DOHH2 (cell line): ENCODE measurements around the gene MAPK12.

Experiments used
- H3F3A ChIP-seq: fragments of 200-600 bp; sonication (generic), shearing (Covaris generic); 2 replicates; pipeline ENCODE4 v1.6.0; 2016; ENCODE audit warnings: antibody characterized with exemption, mild to moderate bottlenecking; ENCODE audit not compliant: control insufficient read depth, insufficient read depth
- H3K27ac ChIP-seq: fragments of 200-600 bp; sonication (generic); 2 replicates; pipeline ENCODE4 v1.5.1; 2014; ENCODE audit warnings: low read depth, mild to moderate bottlenecking, low read length, moderate library complexity
- H3K27me3 ChIP-seq: fragments of 200-600 bp; sonication (generic); 2 replicates; pipeline ENCODE4 v1.6.1; 2014; ENCODE audit warnings: mild to moderate bottlenecking, low read length, mixed read lengths; ENCODE audit not compliant: control insufficient read depth
- H3K36me3 ChIP-seq: fragments of 200-600 bp; sonication (generic); 2 replicates; pipeline ENCODE4 v1.6.1; 2014; ENCODE audit warnings: mild to moderate bottlenecking, low read length, moderate library complexity, mixed read lengths; ENCODE audit not compliant: control insufficient read depth
- H3K4me1 ChIP-seq: fragments of 200-600 bp; sonication (generic); 2 replicates; pipeline ENCODE4 v1.6.1; 2014; ENCODE audit warnings: mild to moderate bottlenecking, low read length, mixed read lengths; ENCODE audit not compliant: control insufficient read depth
- H3K4me2 ChIP-seq: fragments of 200-600 bp; sonication (generic); 2 replicates; pipeline ENCODE4 v1.6.0; 2014; ENCODE audit warnings: mild to moderate bottlenecking, low read length, moderate library complexity
- H3K4me3 ChIP-seq: fragments of 200-600 bp; sonication (generic); 2 replicates; pipeline ENCODE4 v1.5.1; 2014; ENCODE audit warnings: mild to moderate bottlenecking, low read length, mixed read lengths
- H3K79me2 ChIP-seq: fragments of 200-600 bp; sonication (generic); 2 replicates; pipeline ENCODE4 v1.6.1; 2014; ENCODE audit warnings: mild to moderate bottlenecking, low read length, mixed read lengths; ENCODE audit not compliant: control insufficient read depth
- H3K9me2 ChIP-seq: fragments of 200-600 bp; sonication (generic); replicated peaks from 2 replicates; pipeline ENCODE4 v1.6.1; 2014; ENCODE audit warnings: mild to moderate bottlenecking, low read length, mixed read lengths; ENCODE audit not compliant: control insufficient read depth
- H3K9me3 ChIP-seq: fragments of 200-600 bp; sonication (generic); 2 replicates; pipeline ENCODE4 v1.6.1; 2014; ENCODE audit warnings: antibody characterized with exemption, low read length, mixed read lengths; ENCODE audit not compliant: control insufficient read depth, insufficient read depth
- H4K20me1 ChIP-seq: fragments of 200-600 bp; sonication (generic); 2 replicates; pipeline ENCODE4 v1.6.0; 2014; ENCODE audit warnings: low read depth, mild to moderate bottlenecking, antibody characterized with exemption, low read length, moderate library complexity; ENCODE audit not compliant: control insufficient read depth, insufficient read depth
- EZH2phosphoT487 ChIP-seq: fragments of 200-600 bp; sonication (generic); IDR thresholded peaks from 2 replicates; pipeline ENCODE4 v1.6.1; 2017; ENCODE audit warnings: borderline replicate concordance, mild to moderate bottlenecking, antibody characterized with exemption, low read length, moderate library complexity, mixed read lengths
- TF ChIP-seq, protein P1 (sequence below): fragments of 200-600 bp; sonication (generic); IDR thresholded peaks from one replicate; pipeline ENCODE4 v1.5.1; 2014; ENCODE audit warnings: antibody characterized with exemption, mild to moderate bottlenecking, low read depth, low read length; ENCODE audit not compliant: poor library complexity, severe bottlenecking

The MAPK12 gene

DNA sequence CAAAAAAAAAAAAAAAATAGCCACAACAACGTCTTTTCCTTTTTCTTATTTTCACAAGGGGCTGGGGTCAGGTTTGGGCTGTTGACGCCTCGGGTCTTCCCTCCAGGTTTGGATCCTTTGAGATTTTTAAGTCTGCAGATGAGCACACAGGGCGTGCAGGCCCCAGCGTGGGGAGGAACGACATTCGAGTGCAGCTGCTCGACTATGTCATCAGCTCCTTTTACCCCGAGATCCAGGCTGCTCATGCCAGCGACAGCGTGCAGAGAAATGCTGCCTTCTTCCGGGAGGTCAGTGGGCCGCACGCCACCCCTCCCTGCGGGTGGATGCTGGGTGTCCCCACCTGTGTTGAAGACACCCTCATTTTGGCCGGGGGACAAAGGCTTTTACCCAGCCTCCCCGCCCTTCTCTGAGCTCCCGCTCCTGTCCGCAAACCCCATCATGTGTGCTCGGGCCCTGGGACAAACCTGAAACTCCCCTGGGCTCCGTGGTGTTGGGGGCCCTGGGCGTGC lies 53.0 kb downstream of the MAPK12 start:
- Histone ChIP-seq H3K4me3 (no peak overlapping the region), H3K27me3 (no peaks in the 10 kb centered on the region), H3K9me3 (no peaks in the 10 kb centered on the region), H4K20me1 (peaks cover 20% of the 10 kb centered on the region; the same call in 1 of the 2 replicates), H3K4me1 (peaks cover 39% of the 10 kb centered on the region), H3K9me2 (no peaks in the 10 kb centered on the region), H3K4me2 (no peak overlapping the region), H3F3A (peaks cover 8% of the 10 kb centered on the region), H3K36me3 (peaks cover 93% of the 10 kb centered on the region), H3K27ac (no peak overlapping the region), H3K79me2 (peaks cover 87% of the 10 kb centered on the region)
- TF ChIP-seq, protein P1, sequence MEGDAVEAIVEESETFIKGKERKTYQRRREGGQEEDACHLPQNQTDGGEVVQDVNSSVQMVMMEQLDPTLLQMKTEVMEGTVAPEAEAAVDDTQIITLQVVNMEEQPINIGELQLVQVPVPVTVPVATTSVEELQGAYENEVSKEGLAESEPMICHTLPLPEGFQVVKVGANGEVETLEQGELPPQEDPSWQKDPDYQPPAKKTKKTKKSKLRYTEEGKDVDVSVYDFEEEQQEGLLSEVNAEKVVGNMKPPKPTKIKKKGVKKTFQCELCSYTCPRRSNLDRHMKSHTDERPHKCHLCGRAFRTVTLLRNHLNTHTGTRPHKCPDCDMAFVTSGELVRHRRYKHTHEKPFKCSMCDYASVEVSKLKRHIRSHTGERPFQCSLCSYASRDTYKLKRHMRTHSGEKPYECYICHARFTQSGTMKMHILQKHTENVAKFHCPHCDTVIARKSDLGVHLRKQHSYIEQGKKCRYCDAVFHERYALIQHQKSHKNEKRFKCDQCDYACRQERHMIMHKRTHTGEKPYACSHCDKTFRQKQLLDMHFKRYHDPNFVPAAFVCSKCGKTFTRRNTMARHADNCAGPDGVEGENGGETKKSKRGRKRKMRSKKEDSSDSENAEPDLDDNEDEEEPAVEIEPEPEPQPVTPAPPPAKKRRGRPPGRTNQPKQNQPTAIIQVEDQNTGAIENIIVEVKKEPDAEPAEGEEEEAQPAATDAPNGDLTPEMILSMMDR = no peak
- no peak for TF ChIP-seq EZH2phosphoT487

DNA sequence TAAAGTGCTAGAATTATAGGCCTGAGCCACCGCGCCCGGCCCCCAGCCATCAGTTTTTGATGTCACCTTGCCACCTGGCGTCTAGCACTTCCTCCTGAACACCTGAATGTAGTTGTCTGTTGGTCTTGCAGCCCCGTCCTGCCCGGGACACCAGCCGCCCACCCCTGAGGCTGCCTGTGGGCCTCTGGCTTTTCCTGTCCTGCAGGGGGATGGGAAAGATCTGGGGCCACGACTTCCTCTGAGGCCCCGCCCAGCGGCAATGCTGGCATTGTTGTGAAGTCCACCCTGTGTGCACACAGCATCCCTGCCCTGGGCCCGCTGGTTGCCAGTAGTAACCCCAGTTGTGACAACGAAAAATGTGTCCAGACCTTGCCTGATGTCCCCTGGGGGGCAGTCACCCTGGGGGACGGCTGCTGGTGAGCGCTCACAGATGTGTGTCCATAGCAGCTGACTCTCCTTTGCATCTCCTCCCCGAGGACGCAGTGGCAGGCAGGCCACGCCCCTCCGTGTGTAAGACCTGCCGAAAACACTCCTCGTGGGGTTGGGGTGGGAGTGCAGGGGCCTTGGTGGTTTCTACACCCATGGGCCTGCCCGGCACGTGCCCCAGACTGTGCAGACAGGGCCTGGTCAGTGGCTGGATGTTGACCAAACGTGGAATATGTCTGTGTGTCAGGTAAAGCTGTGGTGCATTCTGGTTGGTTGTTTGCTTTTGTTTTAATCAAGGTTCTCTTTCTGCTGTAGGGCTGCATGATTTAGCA lies 53.9 kb downstream of the MAPK12 start:
- H3K79me2 ChIP-seq = peaks cover 87% of the 10 kb centered on the region
- H3K9me2 ChIP-seq = no peaks in the 10 kb centered on the region
- peaks cover 93% of the 10 kb centered on the region for H3K36me3 ChIP-seq
- no peak overlapping the region for H3K4me3 ChIP-seq
- no peaks in the 10 kb centered on the region for H3K9me3 ChIP-seq
- peak overlapping the region; percentile 29 for H3K27ac ChIP-seq
- H3K4me1 ChIP-seq = peaks cover 48% of the 10 kb centered on the region
- H3K4me2 ChIP-seq = no peak overlapping the region
- H3F3A ChIP-seq = peaks cover 8% of the 10 kb centered on the region
- peaks cover 20% of the 10 kb centered on the region; the same call in 1 of the 2 replicates for H4K20me1 ChIP-seq
- no peak for TF ChIP-seq EZH2phosphoT487
- H3K27me3 ChIP-seq = no peaks in the 10 kb centered on the region

DNA sequence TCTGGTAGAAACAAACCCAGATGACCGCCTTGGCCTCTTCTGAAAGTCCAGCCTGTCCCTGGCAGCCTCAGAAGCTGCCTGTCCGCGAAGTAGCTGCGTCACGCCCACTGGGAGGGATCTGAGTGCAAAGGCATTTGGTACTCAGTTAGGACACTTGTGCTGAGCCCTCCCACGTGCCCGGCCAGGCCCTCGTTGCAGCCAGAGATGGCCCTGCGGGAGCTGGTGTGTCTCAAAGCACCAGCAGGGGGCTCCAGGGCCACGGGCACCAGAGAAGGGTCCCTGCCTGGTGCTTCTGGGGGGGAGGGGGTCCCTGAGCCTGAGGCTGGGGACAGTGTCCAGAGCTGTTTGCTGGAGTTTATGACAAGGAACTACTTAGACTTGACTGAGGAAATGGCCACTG lies 54.9 kb downstream of the MAPK12 start:
- no peak overlapping the region for H3K4me2 ChIP-seq
- H3K4me3 ChIP-seq = no peak overlapping the region
- no peaks in the 10 kb centered on the region for H3K27me3 ChIP-seq
- H3K27ac ChIP-seq = peak overlapping the region; percentile 29; the same call in 1 of the 2 replicates
- peaks cover 8% of the 10 kb centered on the region for H3F3A ChIP-seq
- H4K20me1 ChIP-seq = peaks cover 22% of the 10 kb centered on the region
- peaks cover 94% of the 10 kb centered on the region for H3K36me3 ChIP-seq
- peaks cover 53% of the 10 kb centered on the region for H3K4me1 ChIP-seq
- TF ChIP-seq EZH2phosphoT487 = no peak
- TF ChIP-seq, protein P1 = peak; percentile 63
- H3K79me2 ChIP-seq = peaks cover 87% of the 10 kb centered on the region
- no peaks in the 10 kb centered on the region for H3K9me2 ChIP-seq
- no peaks in the 10 kb centered on the region for H3K9me3 ChIP-seq
